MM.1S (cell line): ENCODE data around the gene FGF12.

Experiments used
- CTCF ChIP-seq: fragments of 300-600 bp; sonication (generic); IDR thresholded peaks from 2 replicates; pipeline ENCODE4 v1.5.1; 2016; ENCODE audit warnings: antibody characterized with exemption, low read length, mixed read lengths
- EZH2phosphoT487 ChIP-seq: fragments of 300-600 bp; sonication (generic); IDR thresholded peaks from 2 replicates; pipeline ENCODE4 v1.6.1; 2018; ENCODE audit warnings: antibody characterized with exemption, low read length

- TF ChIP-seq CTCF: no peak
- TF ChIP-seq EZH2phosphoT487: no peak
Measured at GRCh38 chr3:192181151-192181550, 546.2 kb downstream of the FGF12 start.
